Activated naive CD8-positive, alpha-beta T cell (primary cell): ENCODE results near the gene NFIC.
"Not testable (repeated sequence)": the region's sequence is repeated elsewhere in the genome, so short reads cannot be mapped to it uniquely, and the experiment has no call there.

Experiments used
- H3K27ac Mint-ChIP-seq: one replicate; pipeline ENCODE4 v1.8.0; 2021; ENCODE audit warnings: mixed read lengths
- H3K27me3 Mint-ChIP-seq: one replicate; pipeline ENCODE4 v1.8.0; 2021; ENCODE audit warnings: mixed read lengths
- H3K36me3 Mint-ChIP-seq: one replicate; pipeline ENCODE4 v1.8.0; 2021; ENCODE audit warnings: mixed read lengths
- H3K4me1 Mint-ChIP-seq: one replicate; pipeline ENCODE4 v1.8.0; 2021; ENCODE audit warnings: low read depth, mixed read lengths
- H3K4me3 Mint-ChIP-seq: one replicate; pipeline ENCODE4 v1.8.0; 2021; ENCODE audit warnings: mild to moderate bottlenecking, mixed read lengths
- H3K9me3 Mint-ChIP-seq: one replicate; pipeline ENCODE4 v1.8.0; 2021; ENCODE audit warnings: low read depth, mixed read lengths

The NFIC gene

DNA sequence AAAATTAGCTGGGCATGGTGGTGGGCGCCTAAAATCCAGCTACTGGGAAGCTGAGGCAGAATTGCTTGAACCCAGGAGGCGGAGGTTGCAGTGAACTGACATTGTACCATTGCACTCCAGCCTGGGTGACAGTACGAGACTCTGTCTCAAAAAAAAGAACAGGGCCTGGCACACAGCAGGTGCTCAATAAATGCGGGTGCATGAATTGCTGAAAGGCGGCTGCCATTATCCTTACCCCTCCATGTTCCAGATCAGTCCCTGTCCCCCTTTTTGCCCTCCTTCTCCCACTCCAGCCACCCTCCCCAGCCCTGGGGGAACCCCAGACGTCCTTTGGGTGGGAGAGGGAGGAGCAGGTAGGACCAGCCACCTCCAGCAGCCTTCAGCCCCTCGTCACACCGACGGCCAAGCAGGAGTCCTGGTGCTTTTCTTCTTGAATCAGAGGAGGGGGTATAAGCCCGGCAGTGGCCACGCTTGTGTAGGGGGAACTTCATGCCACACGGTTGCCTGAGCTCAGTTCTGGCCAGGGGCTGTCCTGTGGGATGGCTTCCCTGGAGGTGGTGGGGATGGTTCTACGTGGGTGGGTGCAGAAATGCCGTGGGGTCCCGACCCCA is 20.4 kb upstream of the NFIC start:
- H3K27ac Mint-ChIP-seq: no peak overlapping the region
- H3K4me3 Mint-ChIP-seq: no peak overlapping the region
- H3K4me1 Mint-ChIP-seq: peaks cover 4% of the 10 kb centered on the region
- no peaks in the 10 kb centered on the region for H3K27me3 Mint-ChIP-seq
- H3K36me3 Mint-ChIP-seq: no peaks in the 10 kb centered on the region
- no peaks in the 10 kb centered on the region for H3K9me3 Mint-ChIP-seq

DNA sequence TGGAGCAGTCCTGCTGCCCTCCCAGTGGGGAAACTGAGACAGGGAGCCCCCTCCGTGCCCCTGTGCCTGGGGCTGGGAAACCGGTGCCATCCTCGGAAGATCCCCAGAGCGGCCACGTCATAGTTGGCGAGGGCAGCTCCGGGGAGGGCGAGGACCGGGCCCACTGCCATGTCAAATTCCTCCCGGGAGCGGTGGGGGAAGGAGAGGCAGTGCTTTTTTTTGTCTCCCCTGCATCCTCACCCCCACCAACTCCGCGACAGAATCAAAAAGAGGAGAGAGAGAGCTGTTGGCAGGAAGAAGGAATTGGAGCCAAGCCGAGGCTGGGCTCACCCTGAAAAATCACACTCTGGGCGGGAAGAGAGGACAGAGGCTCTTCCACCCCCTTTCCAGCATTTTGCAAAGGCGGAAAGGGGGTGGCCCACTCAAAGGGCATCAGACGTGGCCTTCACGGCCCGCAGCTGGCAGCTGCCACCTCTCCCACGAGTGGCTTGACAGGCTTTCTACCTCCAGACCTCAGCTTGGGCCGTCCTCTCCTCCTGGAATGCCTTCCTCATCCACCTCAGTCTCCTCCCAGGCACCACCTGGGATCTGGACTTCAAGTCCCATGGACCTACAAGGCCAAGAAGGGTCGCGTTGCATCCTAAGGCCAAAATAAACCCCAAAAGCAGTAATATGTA is 19.6 kb upstream of the NFIC start:
- H3K9me3 Mint-ChIP-seq: no peaks in the 10 kb centered on the region
- no peaks in the 10 kb centered on the region for H3K27me3 Mint-ChIP-seq
- no peak overlapping the region for H3K27ac Mint-ChIP-seq
- H3K4me1 Mint-ChIP-seq: peaks cover 4% of the 10 kb centered on the region
- no peak overlapping the region for H3K4me3 Mint-ChIP-seq
- no peaks in the 10 kb centered on the region for H3K36me3 Mint-ChIP-seq

GRCh38 chr19:3348042-3348441 is 18.3 kb upstream of the NFIC start:
- no peaks in the 10 kb centered on the region for H3K27me3 Mint-ChIP-seq
- H3K4me3 Mint-ChIP-seq: no peak overlapping the region
- peaks cover 4% of the 10 kb centered on the region for H3K4me1 Mint-ChIP-seq
- no peaks in the 10 kb centered on the region for H3K9me3 Mint-ChIP-seq
- no peaks in the 10 kb centered on the region for H3K36me3 Mint-ChIP-seq
- H3K27ac Mint-ChIP-seq: no peak overlapping the region

- not testable (repeated sequence) for H3K4me1 Mint-ChIP-seq, H3K27ac Mint-ChIP-seq, H3K4me3 Mint-ChIP-seq, H3K27me3 Mint-ChIP-seq, H3K9me3 Mint-ChIP-seq, H3K36me3 Mint-ChIP-seq
Observed at GRCh38 chr19:3348469-3348868, 17.9 kb upstream of the NFIC start.

- H3K4me1 Mint-ChIP-seq: no peaks in the 10 kb centered on the region
- H3K27me3 Mint-ChIP-seq: no peaks in the 10 kb centered on the region
- no peak overlapping the region for H3K4me3 Mint-ChIP-seq
- H3K36me3 Mint-ChIP-seq: peaks cover 2% of the 10 kb centered on the region
- no peak overlapping the region for H3K27ac Mint-ChIP-seq
- peaks cover 4% of the 10 kb centered on the region for H3K9me3 Mint-ChIP-seq
Observed at GRCh38 chr19:3350014-3350663, 16.2 kb upstream of the NFIC start.

DNA sequence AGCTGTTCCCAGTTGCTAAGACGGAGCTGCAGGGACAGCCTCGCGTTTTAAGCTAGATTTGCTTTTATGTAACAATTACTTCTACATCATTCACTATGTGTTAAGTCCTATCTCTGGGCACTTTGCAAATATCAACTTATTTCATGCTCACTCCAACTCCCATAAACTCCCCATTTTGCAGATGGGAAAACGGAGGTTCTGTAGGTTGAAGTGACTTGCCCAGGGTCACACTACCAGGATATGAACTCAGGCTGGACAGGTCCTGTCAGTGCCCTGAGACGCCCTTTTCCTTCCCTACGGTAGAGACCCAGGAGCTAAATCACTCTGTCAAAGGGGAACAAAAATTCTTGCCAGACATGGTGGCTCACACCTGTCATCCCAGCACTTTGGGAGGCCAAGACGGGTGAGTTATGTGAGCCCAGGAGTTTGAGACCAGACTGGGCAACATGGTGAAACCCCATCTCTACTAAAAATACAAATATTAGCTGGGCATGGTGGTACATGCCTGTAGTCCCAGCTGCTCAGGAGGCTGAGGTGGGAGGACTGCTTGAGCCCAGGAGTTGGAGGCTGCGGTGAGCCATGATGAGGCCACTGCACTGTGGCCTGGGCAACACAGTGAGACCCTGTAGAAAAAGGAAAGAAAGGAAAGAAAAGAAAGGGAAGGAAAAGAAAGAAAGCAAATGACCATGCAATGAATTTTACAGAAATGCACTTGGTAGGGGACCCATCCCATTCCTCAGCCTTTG is 14.5 kb upstream of the NFIC start:
- Mint-ChIP-seq H3K4me3 (no peak overlapping the region), H3K4me1 (no peaks in the 10 kb centered on the region), H3K9me3 (peaks cover 4% of the 10 kb centered on the region), H3K36me3 (peaks cover 2% of the 10 kb centered on the region), H3K27ac (peak overlapping the region; percentile 68), H3K27me3 (no peaks in the 10 kb centered on the region)

DNA sequence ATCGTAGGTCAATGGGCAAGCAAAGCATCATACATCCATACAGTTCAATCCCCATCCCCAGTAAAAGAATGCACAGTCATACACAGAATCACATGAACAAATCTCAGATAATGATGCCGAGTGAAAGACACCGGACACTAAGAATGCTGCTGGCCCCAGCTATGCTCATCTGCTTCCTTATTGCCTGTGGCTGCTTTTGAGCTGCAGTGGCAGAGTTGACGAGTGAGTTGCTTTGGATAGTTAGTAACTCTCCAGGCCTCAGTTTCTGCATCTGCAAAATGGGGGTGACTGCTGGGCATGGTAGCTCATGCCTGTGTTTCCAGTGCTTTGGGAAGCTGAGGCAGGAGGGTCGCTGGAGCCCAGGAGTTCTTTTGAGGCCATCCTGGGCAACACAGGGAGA is 12.9 kb upstream of the NFIC start:
- Mint-ChIP-seq H3K27ac (no peak overlapping the region), H3K36me3 (peaks cover 2% of the 10 kb centered on the region), H3K4me1 (peaks cover 10% of the 10 kb centered on the region), H3K27me3 (no peaks in the 10 kb centered on the region), H3K4me3 (no peak overlapping the region), H3K9me3 (peaks cover 4% of the 10 kb centered on the region)

- H3K36me3 Mint-ChIP-seq: peaks cover 2% of the 10 kb centered on the region
- H3K4me1 Mint-ChIP-seq: peaks cover 20% of the 10 kb centered on the region
- peaks cover 4% of the 10 kb centered on the region for H3K9me3 Mint-ChIP-seq
- H3K27ac Mint-ChIP-seq: peak overlapping the region; percentile 46
- peak overlapping the region; percentile 63 for H3K4me3 Mint-ChIP-seq
- H3K27me3 Mint-ChIP-seq: no peaks in the 10 kb centered on the region
Observed at GRCh38 chr19:3356805-3357204, 9.6 kb upstream of the NFIC start.

- Mint-ChIP-seq H3K4me1 (peaks cover 26% of the 10 kb centered on the region), H3K4me3 (peak overlapping the region; percentile 72), H3K27ac (peak overlapping the region; percentile 50), H3K36me3 (peaks cover 2% of the 10 kb centered on the region), H3K9me3 (peaks cover 4% of the 10 kb centered on the region), H3K27me3 (no peaks in the 10 kb centered on the region)
Observed at GRCh38 chr19:3357271-3357991, 9.0 kb upstream of the NFIC start.

DNA sequence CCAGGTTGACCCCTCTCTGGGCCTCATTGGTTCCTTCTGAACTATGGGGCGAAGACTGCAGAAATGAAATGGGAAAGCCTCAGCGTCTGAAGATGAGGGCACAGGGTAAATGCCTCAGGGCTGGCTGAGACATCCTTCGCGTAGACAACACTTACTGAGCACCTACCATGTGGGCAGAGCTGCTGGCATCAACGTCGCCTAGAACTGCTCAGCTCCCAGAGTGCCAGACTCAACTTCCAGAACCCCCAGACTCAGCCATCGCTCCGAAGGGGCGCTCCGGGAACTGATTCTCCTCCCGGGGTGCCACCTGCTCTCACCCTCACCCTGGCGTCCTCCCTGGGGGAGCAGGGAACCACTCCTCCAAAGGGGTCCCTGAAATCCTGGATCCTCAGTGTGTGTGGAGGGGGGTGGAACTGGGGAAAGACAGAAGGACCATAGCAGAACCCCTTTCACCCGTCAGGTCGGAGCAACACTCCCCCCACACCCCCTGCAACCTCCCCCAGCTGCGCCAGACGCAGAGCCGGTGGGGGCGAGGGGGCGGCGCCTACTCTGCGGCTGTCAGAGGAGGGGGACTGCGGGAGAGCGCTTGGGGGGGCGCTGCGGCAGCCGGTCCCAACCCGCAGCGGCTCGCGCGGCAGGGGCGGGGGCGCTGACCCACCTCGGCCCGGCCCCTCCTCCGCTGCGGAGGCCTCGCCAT is 8.2 kb upstream of the NFIC start:
- Mint-ChIP-seq H3K27ac (peak overlapping the region; percentile 50), H3K4me3 (peak overlapping the region; percentile 72), H3K27me3 (no peaks in the 10 kb centered on the region), H3K9me3 (peaks cover 4% of the 10 kb centered on the region), H3K36me3 (peaks cover 2% of the 10 kb centered on the region), H3K4me1 (peaks cover 32% of the 10 kb centered on the region)

- Mint-ChIP-seq H3K4me3 (peak overlapping the region; percentile 81), H3K27me3 (no peaks in the 10 kb centered on the region), H3K4me1 (peaks cover 32% of the 10 kb centered on the region), H3K9me3 (peaks cover 4% of the 10 kb centered on the region), H3K36me3 (peaks cover 2% of the 10 kb centered on the region), H3K27ac (peak overlapping the region; percentile 83)
Observed at GRCh38 chr19:3358689-3359014, 7.7 kb upstream of the NFIC start.

- Mint-ChIP-seq H3K9me3 (peaks cover 4% of the 10 kb centered on the region), H3K36me3 (peaks cover 2% of the 10 kb centered on the region), H3K27ac (peak overlapping the region; percentile 83), H3K4me3 (peak overlapping the region; percentile 81), H3K27me3 (no peaks in the 10 kb centered on the region), H3K4me1 (peaks cover 35% of the 10 kb centered on the region)
Observed at GRCh38 chr19:3359015-3359918, 7.1 kb upstream of the NFIC start.

DNA sequence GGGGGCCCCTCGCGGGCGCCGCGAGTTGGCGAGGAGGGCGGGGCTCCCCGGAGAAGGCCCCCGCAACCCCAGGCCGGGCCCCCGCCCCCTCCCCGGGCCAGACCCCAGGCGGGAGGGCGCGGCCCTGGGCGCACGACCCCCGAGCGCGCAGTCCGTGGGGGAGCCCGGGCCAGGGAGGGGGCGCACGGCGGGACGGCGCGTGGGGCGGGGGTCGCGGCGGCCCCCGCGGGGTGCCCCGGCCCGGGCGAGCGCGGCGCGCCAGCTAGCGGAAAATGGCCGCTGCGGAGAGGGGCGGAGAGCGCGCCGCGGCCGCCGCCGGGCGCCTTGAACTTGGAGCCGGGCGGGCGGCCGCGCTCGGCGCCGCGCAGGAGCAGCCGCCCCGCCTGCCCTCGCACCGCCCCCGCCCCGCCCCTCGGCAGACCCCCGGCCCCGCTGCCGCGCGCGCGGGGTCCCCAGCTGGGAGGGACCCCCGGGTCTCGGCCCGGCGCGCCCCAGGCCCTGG is 6.4 kb upstream of the NFIC start:
- H3K4me3 Mint-ChIP-seq: no peak overlapping the region
- H3K36me3 Mint-ChIP-seq: no peaks in the 10 kb centered on the region

More for the DNA sequence above, 6.4 kb upstream of the NFIC start:
- no peak overlapping the region for H3K27ac Mint-ChIP-seq
- peaks cover under 1% of the 10 kb centered on the region for H3K9me3 Mint-ChIP-seq
- no peaks in the 10 kb centered on the region for H3K27me3 Mint-ChIP-seq
- peaks cover 36% of the 10 kb centered on the region for H3K4me1 Mint-ChIP-seq
